IPS DF 4.7 (cell line): ENCODE measurements around the gene NANP.
"Not testable (repeated sequence)": the region's sequence is repeated elsewhere in the genome, so short reads cannot be mapped to it uniquely, and the experiment has no call there.

Experiments used
- DNase-seq: peaks from one replicate; pipeline ENCODE4 v3.0.0-alpha.2; 2013; ENCODE audit warnings: low spot score; ENCODE audit errors: extremely low read depth

NANP gene

GRCh38 chr20:25623736-25624499 lies at the start of gene NANP:
Gene NANP, minus strand, starts transcription at chr20:25624014. Its CDS starts 66 bp downstream, at chr20:25623948.
- DNase-seq, result peak; percentile 68

GRCh38 chr20:25672659-25673235 lies 48.9 kb upstream of the NANP start:
- DNase-seq, result no peak

GRCh38 chr20:25669826-25670422 lies 46.1 kb upstream of the NANP start:
- no peak for DNase-seq

GRCh38 chr20:25668446-25668845 lies 44.6 kb upstream of the NANP start:
- DNase-seq, result no peak

- no peak for DNase-seq
Observed at GRCh38 chr20:25659999-25660398, 36.2 kb upstream of the NANP start.

- no peak for DNase-seq
Observed at GRCh38 chr20:25654487-25654886, 30.7 kb upstream of the NANP start.

GRCh38 chr20:25652866-25653265 lies 29.1 kb upstream of the NANP start:
- DNase-seq, result not testable (repeated sequence)

GRCh38 chr20:25644814-25645213 lies 21.0 kb upstream of the NANP start:
- no peak for DNase-seq

GRCh38 chr20:25643716-25644115 lies 19.9 kb upstream of the NANP start:
- DNase-seq, result no peak

GRCh38 chr20:25637247-25637646 lies 13.4 kb upstream of the NANP start:
- DNase-seq, result no peak

GRCh38 chr20:25632940-25633790 lies 9.4 kb upstream of the NANP start:
- DNase-seq, result no peak

- not testable (repeated sequence) for DNase-seq
Observed at GRCh38 chr20:25630615-25631014, 6.8 kb upstream of the NANP start.

GRCh38 chr20:25629816-25630499 lies 6.1 kb upstream of the NANP start:
- no peak for DNase-seq

GRCh38 chr20:25626779-25627178 lies 3.0 kb upstream of the NANP start:
- no peak for DNase-seq

GRCh38 chr20:25624500-25624939 lies 706 bp upstream of the NANP start:
- no peak for DNase-seq

GRCh38 chr20:25623225-25623735 lies 534 bp downstream of the NANP start:
- no peak for DNase-seq

GRCh38 chr20:25622450-25623224 lies 1.2 kb downstream of the NANP start:
- no peak for DNase-seq

GRCh38 chr20:25622049-25622448 lies 1.8 kb downstream of the NANP start:
- no peak for DNase-seq

GRCh38 chr20:25619514-25619913 lies 4.3 kb downstream of the NANP start:
- DNase-seq, result no peak

GRCh38 chr20:25608774-25609173 lies 15.0 kb downstream of the NANP start:
- DNase-seq, result no peak
